Measurements from ENCODE around the gene CRTC3. TPM values are rescaled to one million over a fixed set of nuclear protein-coding genes. Genes with fewer than 3 reads are reported as not detected.
"Not testable (repeated sequence)": the region's sequence is repeated elsewhere in the genome, so short reads cannot be mapped to it uniquely, and the experiment has no call there.

CRTC3 gene
- total RNA-seq, 2 donors from 2014 or later: 76.0 to 84.4 TPM

- Mint-ChIP-seq H3K4me1 (peaks cover 8% of the 10 kb centered on the region), H3K27me3 (no peaks in the 10 kb centered on the region), H3K27ac (no peak overlapping the region), H3K36me3 (ENCODE audit: low read depth) (peaks cover 7% of the 10 kb centered on the region), H3K4me3 (no peak overlapping the region)
- ATAC-seq (no peak), DNase-seq (no peak)
- no peaks in the 10 kb centered on the region for H3K9me3 ChIP-seq (ENCODE audit: control insufficient read depth, low read length, poor library complexity, severe bottlenecking)
Observed at GRCh38 chr15:90497912-90498311, 31.8 kb upstream of the CRTC3 start.

- Mint-ChIP-seq H3K4me1 (peaks cover 8% of the 10 kb centered on the region), H3K27ac (no peak overlapping the region), H3K4me3 (peak overlapping the region; percentile 9), H3K36me3 (ENCODE audit: low read depth) (peaks cover 5% of the 10 kb centered on the region), H3K27me3 (no peaks in the 10 kb centered on the region)
- no peak for ATAC-seq
- DNase-seq: no peak
- H3K9me3 ChIP-seq (ENCODE audit: control insufficient read depth, low read length, poor library complexity, severe bottlenecking): no peaks in the 10 kb centered on the region
Observed at GRCh38 chr15:90500171-90500570, 29.6 kb upstream of the CRTC3 start.

GRCh38 chr15:90501898-90502297, 27.8 kb upstream of the CRTC3 start:
- H3K27me3 Mint-ChIP-seq: no peaks in the 10 kb centered on the region
- peaks cover 8% of the 10 kb centered on the region for H3K4me1 Mint-ChIP-seq
- ATAC-seq: no peak
- peaks cover 3% of the 10 kb centered on the region for H3K36me3 Mint-ChIP-seq (ENCODE audit: low read depth)
- no peak overlapping the region for H3K4me3 Mint-ChIP-seq
- H3K9me3 ChIP-seq (ENCODE audit: control insufficient read depth, low read length, poor library complexity, severe bottlenecking): no peaks in the 10 kb centered on the region
- H3K27ac Mint-ChIP-seq: no peak overlapping the region
- DNase-seq: no peak

- H3K4me3 Mint-ChIP-seq; H3K4me1 Mint-ChIP-seq; H3K9me3 ChIP-seq (ENCODE audit: control insufficient read depth, low read length, poor library complexity, severe bottlenecking); H3K27me3 Mint-ChIP-seq; H3K27ac Mint-ChIP-seq; DNase-seq; ATAC-seq; H3K36me3 Mint-ChIP-seq (ENCODE audit: low read depth): not testable (repeated sequence)
Observed at GRCh38 chr15:90510781-90511180, 18.9 kb upstream of the CRTC3 start.

- not testable (repeated sequence) for ATAC-seq; H3K27me3 Mint-ChIP-seq; H3K4me3 Mint-ChIP-seq; H3K9me3 ChIP-seq (ENCODE audit: control insufficient read depth, low read length, poor library complexity, severe bottlenecking); H3K4me1 Mint-ChIP-seq; DNase-seq; H3K27ac Mint-ChIP-seq; H3K36me3 Mint-ChIP-seq (ENCODE audit: low read depth)
Observed at GRCh38 chr15:90511211-90511618, 18.5 kb upstream of the CRTC3 start.

- ATAC-seq: no peak
- H3K4me3 Mint-ChIP-seq: no peak overlapping the region
- no peaks in the 10 kb centered on the region for H3K36me3 Mint-ChIP-seq (ENCODE audit: low read depth)
- H3K27ac Mint-ChIP-seq: no peak overlapping the region
- H3K9me3 ChIP-seq (ENCODE audit: control insufficient read depth, low read length, poor library complexity, severe bottlenecking): no peaks in the 10 kb centered on the region
- H3K27me3 Mint-ChIP-seq: no peaks in the 10 kb centered on the region
- H3K4me1 Mint-ChIP-seq: peaks cover 7% of the 10 kb centered on the region
- DNase-seq: no peak
Observed at GRCh38 chr15:90512276-90512675, 17.4 kb upstream of the CRTC3 start.

- Mint-ChIP-seq H3K4me3 (no peak overlapping the region), H3K27ac (no peak overlapping the region), H3K36me3 (ENCODE audit: low read depth) (no peaks in the 10 kb centered on the region), H3K4me1 (peaks cover 7% of the 10 kb centered on the region), H3K27me3 (no peaks in the 10 kb centered on the region)
- no peaks in the 10 kb centered on the region for H3K9me3 ChIP-seq (ENCODE audit: control insufficient read depth, low read length, poor library complexity, severe bottlenecking)
- no peak for DNase-seq
- ATAC-seq: no peak
Observed at GRCh38 chr15:90512981-90513380, 16.7 kb upstream of the CRTC3 start.

- no peak overlapping the region for H3K27ac Mint-ChIP-seq
- no peaks in the 10 kb centered on the region for H3K27me3 Mint-ChIP-seq
- no peak for DNase-seq
- no peak for ATAC-seq
- peaks cover 7% of the 10 kb centered on the region for H3K4me1 Mint-ChIP-seq
- no peak overlapping the region for H3K4me3 Mint-ChIP-seq
- no peaks in the 10 kb centered on the region for H3K36me3 Mint-ChIP-seq (ENCODE audit: low read depth)
- H3K9me3 ChIP-seq (ENCODE audit: control insufficient read depth, low read length, poor library complexity, severe bottlenecking): no peaks in the 10 kb centered on the region
Observed at GRCh38 chr15:90513448-90513847, 16.3 kb upstream of the CRTC3 start.

- H3K27me3 Mint-ChIP-seq; DNase-seq; H3K4me3 Mint-ChIP-seq; H3K36me3 Mint-ChIP-seq (ENCODE audit: low read depth); H3K4me1 Mint-ChIP-seq; ATAC-seq; H3K27ac Mint-ChIP-seq; H3K9me3 ChIP-seq (ENCODE audit: control insufficient read depth, low read length, poor library complexity, severe bottlenecking): not testable (repeated sequence)
Observed at GRCh38 chr15:90513893-90514292, 15.8 kb upstream of the CRTC3 start.

- peaks cover 5% of the 10 kb centered on the region for H3K4me1 Mint-ChIP-seq
- H3K4me3 Mint-ChIP-seq: no peak overlapping the region
- H3K27ac Mint-ChIP-seq: no peak overlapping the region
- no peaks in the 10 kb centered on the region for H3K27me3 Mint-ChIP-seq
- no peaks in the 10 kb centered on the region for H3K9me3 ChIP-seq (ENCODE audit: control insufficient read depth, low read length, poor library complexity, severe bottlenecking)
- no peaks in the 10 kb centered on the region for H3K36me3 Mint-ChIP-seq (ENCODE audit: low read depth)
- ATAC-seq (no peak), DNase-seq (no peak)
Observed at GRCh38 chr15:90519688-90520087, 10.0 kb upstream of the CRTC3 start.

GRCh38 chr15:90520365-90520764, 9.4 kb upstream of the CRTC3 start:
- H3K9me3 ChIP-seq (ENCODE audit: control insufficient read depth, low read length, poor library complexity, severe bottlenecking): no peaks in the 10 kb centered on the region
- H3K4me1 Mint-ChIP-seq: peaks cover 5% of the 10 kb centered on the region
- ATAC-seq: no peak

GRCh38 chr15:90523373-90523772, 6.3 kb upstream of the CRTC3 start:
- DNase-seq: no peak
- Mint-ChIP-seq H3K27ac (no peak overlapping the region), H3K4me3 (no peak overlapping the region)

More at GRCh38 chr15:90520365-90520764, 9.4 kb upstream of the CRTC3 start:
- no peak for DNase-seq
- H3K36me3 Mint-ChIP-seq (ENCODE audit: low read depth): no peaks in the 10 kb centered on the region
- H3K27ac Mint-ChIP-seq: no peak overlapping the region
- H3K4me3 Mint-ChIP-seq: no peak overlapping the region
- no peaks in the 10 kb centered on the region for H3K27me3 Mint-ChIP-seq

GRCh38 chr15:90524018-90524803, 5.5 kb upstream of the CRTC3 start:
- H3K27ac Mint-ChIP-seq; H3K9me3 ChIP-seq (ENCODE audit: control insufficient read depth, low read length, poor library complexity, severe bottlenecking); DNase-seq; H3K27me3 Mint-ChIP-seq; H3K4me1 Mint-ChIP-seq; H3K4me3 Mint-ChIP-seq; H3K36me3 Mint-ChIP-seq (ENCODE audit: low read depth); ATAC-seq: not testable (repeated sequence)

More at GRCh38 chr15:90523373-90523772, 6.3 kb upstream of the CRTC3 start:
- Mint-ChIP-seq H3K27me3 (no peaks in the 10 kb centered on the region), H3K36me3 (ENCODE audit: low read depth) (no peaks in the 10 kb centered on the region), H3K4me1 (peaks cover 5% of the 10 kb centered on the region)
- ATAC-seq: no peak
- no peaks in the 10 kb centered on the region for H3K9me3 ChIP-seq (ENCODE audit: control insufficient read depth, low read length, poor library complexity, severe bottlenecking)

GRCh38 chr15:90529011-90529370, 732 bp upstream of the CRTC3 start:
- DNase-seq (no peak), ATAC-seq (no peak)
- Mint-ChIP-seq H3K4me1 (peaks cover 28% of the 10 kb centered on the region), H3K27me3 (no peaks in the 10 kb centered on the region), H3K4me3 (peak overlapping the region; percentile 96), H3K36me3 (ENCODE audit: low read depth) (peaks cover 3% of the 10 kb centered on the region), H3K27ac (peak overlapping the region; percentile 93)
- no peaks in the 10 kb centered on the region for H3K9me3 ChIP-seq (ENCODE audit: control insufficient read depth, low read length, poor library complexity, severe bottlenecking)

All from T-helper 17 cell (primary cell).